Fibroblast of skin of left quadriceps (primary cell): ENCODE results near the gene MYH10.

Source experiments
- DNase-seq, 2 experiments: peaks; one replicate each; pipeline ENCODE4 v3.0.0-alpha.2; 2013; ENCODE audit warnings: low read depth in 2 of 2

MYH10 gene

DNA sequence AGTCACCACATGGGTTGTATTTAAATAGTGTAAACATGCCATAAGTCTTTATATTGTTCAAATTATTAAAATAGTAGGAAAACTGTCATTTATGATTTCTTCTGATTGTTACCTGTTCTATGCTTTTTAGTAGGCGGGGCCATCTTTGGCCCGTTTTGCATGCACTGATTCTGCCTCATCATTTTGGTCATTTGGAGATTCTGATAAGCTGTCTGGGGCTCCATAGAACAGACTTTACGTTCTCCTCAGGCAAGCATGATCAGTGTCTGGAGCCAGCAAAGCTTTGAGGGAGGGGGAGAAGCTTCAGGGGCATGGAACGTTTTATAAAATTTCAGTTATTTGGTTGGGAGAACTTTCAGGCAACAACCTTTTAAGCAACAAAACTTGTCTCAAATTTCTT lies 186.0 kb downstream of the MYH10 start:
- no peak for DNase-seq

- no peak for DNase-seq
Measured at GRCh38 chr17:8443756-8444155, 186.8 kb downstream of the MYH10 start.

GRCh38 chr17:8442310-8442709 lies 188.2 kb downstream of the MYH10 start:
- DNase-seq = no peak

- DNase-seq = no peak
Measured at GRCh38 chr17:8441690-8442089, 188.8 kb downstream of the MYH10 start.

DNA sequence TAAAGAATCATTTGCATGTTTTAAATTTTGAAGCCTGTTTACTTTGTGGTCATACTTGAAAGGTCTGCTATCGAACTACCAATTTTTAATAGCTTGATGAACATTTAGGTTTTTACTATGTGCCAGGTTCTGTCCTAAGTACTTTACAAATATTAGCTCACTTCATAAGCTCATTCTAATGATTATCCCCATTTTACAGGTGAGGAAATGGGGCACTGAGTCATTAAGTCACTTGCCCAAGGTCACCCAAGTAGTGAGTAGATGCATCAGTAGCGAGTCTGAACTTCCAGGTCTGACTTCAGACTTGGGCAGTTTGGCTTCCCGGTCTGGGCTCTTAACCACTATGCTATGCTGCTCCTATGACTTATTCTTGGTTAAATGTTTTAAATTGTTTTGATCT lies 190.8 kb downstream of the MYH10 start:
- DNase-seq = no peak

GRCh38 chr17:8438441-8438840 lies 192.1 kb downstream of the MYH10 start:
- no peak for DNase-seq

DNA sequence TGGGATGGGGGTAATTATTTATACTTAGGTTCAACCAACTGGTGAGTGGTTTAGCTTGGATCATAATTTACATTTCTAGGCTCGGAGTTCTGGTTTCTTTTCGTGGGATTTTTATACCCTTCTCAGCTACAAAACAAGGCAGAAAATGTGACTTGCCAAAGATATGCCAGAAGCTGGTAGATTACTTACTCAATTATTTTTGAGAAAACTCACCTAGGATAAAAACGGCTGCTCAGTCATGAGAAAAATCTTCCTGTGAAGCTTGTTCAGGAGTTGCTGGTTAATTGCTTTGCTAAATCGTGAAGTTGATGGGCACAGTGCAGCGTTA lies 193.7 kb downstream of the MYH10 start:
- no peak for DNase-seq

GRCh38 chr17:8436169-8436843 lies 194.2 kb downstream of the MYH10 start:
- peak; percentile 16 to 21 for DNase-seq

- peak; percentile 96 to 97 for DNase-seq
Measured at GRCh38 chr17:8435245-8436168, 195.0 kb downstream of the MYH10 start, which contains the start of gene NDEL1. Gene NDEL1, plus strand, starts transcription at chr17:8435884. Its CDS starts 8,388 bp downstream, at chr17:8444272.

GRCh38 chr17:8430966-8431365 lies 199.6 kb downstream of the MYH10 start:
- no peak for DNase-seq

- no peak for DNase-seq
Measured at GRCh38 chr17:8426802-8427201, 203.7 kb downstream of the MYH10 start.

GRCh38 chr17:8426094-8426720 lies 204.3 kb downstream of the MYH10 start:
- DNase-seq = no peak
